GM12892 (cell line): Measurements from ENCODE around the gene ULK4.

Experiments used
- POLR2A ChIP-seq: IDR thresholded peaks from 2 replicates; pipeline ENCODE4 v1.6.1; 2011; ENCODE audit warnings: low read depth, low read length, control low read depth
- POLR2AphosphoS5 ChIP-seq: IDR thresholded peaks from 2 replicates; pipeline ENCODE4 v1.6.1; 2011; ENCODE audit warnings: low read depth, low read length, control low read depth
- TAF1 ChIP-seq: IDR thresholded peaks from 2 replicates; pipeline ENCODE4 v1.6.1; 2011; ENCODE audit warnings: low read depth, mild to moderate bottlenecking, control low read depth, low read length, borderline replicate concordance

- TF ChIP-seq POLR2A (no peak), POLR2AphosphoS5 (no peak), TAF1 (no peak)
Measured at GRCh38 chr3:41583014-41583413, 378.9 kb downstream of the ULK4 start.
